Activated effector memory CD4-positive, alpha-beta T cell treated with anti-CD3 and anti-CD28 coated beads, Interleukin-2, amount 50 U/mL, for 16 hours (primary cell): Measurements from ENCODE around the gene EDEM2.
"Not testable (repeated sequence)": the region's sequence is repeated elsewhere in the genome, so short reads cannot be mapped to it uniquely, and the experiment has no call there.

Experiments
- DNase-seq: peaks from one replicate; pipeline ENCODE4 v3.0.0-alpha.2; 2020

The EDEM2 gene

DNA sequence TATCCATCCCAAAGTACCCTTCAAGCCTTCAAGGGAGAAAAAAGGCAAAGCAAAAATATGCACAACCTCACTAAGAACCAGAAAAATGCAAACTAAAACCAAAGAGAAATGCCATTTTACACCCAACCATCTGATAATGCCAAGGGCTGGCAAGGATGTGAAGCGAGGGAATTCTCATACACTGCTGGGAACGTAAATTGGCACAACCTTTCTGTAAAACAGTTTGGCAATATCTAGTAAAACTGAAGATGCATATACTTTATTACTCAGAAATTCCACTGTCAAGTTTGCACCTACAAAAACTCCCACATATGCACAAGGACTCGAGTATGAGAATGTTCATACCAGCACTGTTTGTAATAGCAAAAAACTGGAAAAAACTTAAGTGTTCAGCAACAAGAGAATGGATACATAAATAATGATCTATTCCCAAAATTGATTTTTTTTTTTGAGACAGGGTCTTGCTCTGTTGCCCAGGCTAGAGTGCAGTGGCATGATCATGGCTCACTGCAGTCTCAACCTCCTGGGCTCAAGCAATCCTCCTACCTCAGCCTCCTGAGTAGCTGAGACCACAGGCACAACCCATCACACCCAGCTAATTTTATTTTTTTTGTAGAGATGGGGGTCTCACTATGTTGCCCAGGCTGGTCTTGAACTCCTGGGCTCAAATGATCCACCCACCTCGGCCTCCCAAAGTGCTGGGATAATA, 21.7 kb upstream of the EDEM2 start:
- not testable (repeated sequence) for DNase-seq

DNA sequence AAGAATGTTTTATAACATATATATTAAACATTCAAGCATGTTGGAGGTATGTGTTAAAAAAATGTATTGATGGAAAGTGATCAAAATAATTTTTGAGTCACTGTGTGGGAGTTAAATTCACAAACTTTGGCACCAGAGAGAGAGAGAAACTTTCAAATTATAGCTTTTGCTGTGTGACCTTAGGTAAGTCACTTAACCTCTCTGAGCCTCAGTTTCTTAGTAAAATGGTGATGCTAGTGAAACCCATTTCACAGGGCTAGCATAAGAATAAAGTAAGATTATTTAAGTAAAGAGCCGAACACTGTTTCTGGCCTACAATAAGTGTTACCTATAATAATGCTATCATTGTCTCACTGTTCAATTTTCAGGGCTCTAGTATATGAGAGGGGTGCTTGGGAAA, 20.7 kb upstream of the EDEM2 start:
- DNase-seq = no peak

DNA sequence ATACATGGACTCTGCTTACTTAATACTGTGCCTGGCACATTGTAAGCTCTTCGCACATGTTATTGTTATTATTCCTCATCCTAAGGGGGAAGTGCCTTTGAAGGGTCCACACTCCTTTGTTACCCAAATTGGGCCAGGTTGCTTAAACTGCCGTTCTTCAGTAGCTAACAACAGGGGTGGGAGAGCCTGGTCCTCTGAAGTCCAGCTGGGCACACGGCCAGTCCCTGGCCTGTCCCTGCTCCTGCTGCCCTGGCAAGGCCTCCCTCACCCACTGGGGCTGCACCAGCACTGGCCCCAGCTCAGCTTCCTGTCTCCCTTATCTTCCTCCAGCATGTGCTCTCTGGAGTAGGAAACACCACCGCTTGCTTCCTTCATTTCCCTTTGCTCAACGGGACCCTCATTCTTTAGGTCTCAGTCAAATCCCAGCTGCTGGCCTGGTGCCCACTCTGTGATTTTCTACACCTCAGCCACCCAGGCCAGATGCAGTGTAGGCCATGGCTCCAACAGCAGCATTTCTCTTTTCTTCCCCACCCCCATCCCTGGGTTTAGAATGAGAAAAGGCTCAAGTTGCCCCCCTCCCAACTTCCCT, 19.2 kb upstream of the EDEM2 start:
- DNase-seq = no peak

DNA sequence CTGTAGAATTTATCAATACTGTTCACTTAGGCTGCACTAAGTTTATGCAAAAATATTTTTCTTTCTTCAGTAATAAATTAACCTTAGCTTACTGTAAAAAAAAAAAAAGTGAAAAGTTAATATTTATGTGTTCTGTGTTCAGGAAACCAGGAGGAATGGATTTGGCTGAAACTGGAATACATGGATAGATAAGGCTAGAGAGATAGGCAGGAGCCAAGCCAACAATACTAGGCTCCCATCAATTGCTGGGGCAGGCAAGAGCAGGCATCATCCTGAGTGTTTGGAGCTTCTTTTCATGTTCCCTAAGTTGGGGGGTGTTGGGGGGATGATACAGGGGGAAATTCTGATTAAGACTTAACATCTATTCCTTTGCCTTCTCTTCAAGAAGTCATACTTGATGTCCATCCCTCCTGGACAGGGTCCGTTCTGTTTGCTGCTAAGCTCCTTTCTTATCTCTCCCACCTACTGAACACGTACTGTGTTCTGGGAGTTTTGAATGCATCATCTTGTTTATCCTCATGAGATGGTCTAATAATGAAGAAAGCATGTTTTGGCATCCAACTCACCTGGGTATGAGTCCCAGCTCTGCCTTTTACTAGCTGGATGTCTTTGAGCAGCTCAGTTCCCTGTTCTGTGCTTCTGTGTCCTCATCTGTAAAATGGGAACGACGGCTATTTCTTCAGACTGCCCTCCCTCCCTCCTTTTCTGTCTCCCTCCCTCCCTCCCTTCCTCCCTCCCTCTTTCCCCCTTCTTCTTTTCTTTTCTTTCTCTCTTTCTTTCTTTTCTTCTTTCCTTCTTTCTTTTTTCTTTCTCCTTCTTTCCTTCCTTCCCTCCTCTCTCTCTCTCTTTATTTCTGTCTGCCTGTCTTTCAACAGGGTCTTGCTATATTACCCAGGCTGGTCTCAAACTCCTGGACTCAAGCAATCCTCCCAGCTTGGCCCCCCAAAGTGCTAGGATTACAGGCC, 18.4 kb upstream of the EDEM2 start:
- no peak for DNase-seq

DNA sequence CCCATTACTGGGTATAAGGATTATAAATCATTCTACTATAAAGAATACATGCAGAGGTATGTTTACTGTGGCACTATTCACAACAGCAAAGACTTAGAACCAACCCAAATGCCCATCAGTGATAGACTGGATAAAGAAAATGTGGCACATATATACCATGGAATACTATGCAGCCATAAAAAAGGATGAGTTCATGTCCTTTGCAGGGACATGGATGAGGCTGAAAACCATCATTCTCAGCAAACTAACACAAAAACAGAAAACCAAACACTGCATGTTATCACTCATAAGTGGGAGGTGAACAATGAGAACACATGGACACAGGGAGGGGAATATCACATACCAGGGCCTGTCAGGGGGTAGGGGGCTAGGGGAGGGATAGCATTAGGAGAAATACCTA, 17.4 kb upstream of the EDEM2 start:
- DNase-seq = not testable (repeated sequence)

DNA sequence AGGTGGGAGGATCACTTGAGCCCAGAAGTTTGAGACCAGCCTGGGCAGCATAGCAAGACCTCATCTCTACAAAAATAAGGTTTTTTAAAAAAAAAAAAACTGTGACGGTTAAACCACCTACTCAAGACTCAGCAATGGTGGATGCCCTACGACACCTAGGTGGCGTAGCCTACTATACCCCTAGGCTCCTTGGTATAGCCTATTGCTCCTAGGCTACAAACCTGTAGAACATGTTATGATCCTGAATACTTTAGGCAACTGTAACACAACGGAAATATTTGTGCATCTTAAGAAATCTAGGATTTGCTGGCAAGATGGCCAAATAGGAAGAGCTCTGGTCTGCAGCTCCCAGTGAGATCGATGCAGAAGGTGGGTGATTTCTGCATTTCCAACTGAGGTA, 13.2 kb upstream of the EDEM2 start:
- DNase-seq = not testable (repeated sequence)

DNA sequence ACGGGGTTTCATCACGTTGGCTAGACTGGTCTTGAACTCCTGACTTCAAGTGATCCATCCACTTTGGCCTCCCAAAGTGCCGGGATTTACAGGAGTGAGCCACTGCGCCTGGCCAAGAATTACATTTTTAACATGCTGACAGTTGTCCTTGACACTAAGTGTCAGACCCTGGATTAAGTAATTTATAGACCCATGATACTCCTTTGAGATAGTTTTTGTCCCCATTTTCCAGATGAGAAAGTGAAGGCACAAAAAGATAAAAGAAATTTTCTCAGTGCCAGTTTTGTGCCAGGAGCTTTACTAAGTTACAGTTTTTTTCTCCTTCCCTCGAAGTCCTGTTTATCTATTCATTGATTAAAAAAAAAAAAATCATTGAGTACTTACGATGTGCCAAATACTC, 9.8 kb upstream of the EDEM2 start:
- DNase-seq = no peak

DNA sequence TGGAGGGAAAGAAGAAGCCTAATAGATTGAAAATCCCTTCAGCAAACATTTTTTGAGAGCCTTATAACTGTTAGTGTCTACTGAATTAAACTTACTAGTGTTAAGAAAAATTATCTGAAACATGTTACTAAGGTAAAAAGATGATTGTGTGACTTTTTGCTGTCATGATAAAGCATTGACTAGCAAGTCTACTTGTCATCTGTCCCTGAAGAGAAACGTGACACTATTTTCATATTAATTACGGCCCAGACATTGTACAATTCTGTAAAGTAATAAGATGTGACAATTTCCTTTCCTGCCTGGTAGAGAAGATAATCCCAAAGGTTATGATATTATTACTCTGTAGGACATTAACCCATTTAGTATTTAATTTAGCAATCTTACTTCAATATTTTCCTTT, 8.8 kb upstream of the EDEM2 start:
- DNase-seq = no peak

DNA sequence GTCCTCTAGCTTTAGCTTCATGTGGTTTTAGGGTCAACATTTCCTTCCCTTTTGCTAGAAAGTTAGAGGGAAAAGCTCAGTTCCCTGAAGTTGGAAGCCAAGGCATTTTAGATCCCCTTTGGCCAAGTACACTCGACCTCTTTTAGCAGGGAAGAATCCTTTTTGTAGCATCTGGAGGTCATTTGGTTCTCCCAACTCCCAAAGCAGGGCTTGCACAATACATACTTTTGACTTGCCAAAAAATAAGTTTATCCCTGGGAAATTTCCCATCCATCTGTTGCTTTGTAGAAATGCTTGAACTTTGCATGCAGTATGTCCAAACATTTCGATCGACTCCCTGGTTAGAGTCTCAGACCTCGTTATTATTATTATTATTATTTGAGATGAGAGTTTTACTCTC, 4.6 kb upstream of the EDEM2 start:
- no peak for DNase-seq

DNA sequence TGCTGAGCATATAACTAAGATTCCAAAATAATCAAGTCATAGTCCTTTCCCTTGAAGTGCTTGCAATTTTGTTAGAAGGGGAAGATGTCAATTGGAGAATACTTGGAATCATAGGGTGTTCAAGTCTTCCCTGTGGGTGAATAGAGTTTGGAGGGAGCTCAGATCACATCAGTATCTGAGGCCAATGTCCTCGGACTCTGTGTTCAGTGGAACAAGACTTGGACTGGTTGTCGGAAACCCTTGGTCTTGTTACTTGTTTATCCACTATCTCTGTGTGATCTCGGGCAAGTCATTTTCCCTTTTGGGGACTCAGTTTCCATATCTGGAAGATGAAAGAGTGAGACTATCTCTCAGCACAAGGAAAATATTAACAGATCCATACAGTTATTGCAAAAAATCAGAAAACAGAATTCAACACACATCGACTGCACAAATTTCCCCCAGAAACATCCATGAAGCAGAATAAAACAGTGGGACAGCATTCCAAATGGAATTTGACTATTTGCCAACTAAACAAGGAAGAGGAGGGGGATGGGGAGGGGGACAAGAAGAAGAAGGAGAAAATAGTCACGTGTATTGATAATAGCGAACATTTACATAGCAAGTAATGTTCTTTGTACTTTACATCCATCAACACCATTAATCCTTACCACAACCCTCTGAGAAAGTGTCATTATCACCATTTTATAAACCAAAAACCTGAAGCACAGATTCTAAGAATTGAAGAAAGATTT, 3.9 kb upstream of the EDEM2 start:
- no peak for DNase-seq

DNA sequence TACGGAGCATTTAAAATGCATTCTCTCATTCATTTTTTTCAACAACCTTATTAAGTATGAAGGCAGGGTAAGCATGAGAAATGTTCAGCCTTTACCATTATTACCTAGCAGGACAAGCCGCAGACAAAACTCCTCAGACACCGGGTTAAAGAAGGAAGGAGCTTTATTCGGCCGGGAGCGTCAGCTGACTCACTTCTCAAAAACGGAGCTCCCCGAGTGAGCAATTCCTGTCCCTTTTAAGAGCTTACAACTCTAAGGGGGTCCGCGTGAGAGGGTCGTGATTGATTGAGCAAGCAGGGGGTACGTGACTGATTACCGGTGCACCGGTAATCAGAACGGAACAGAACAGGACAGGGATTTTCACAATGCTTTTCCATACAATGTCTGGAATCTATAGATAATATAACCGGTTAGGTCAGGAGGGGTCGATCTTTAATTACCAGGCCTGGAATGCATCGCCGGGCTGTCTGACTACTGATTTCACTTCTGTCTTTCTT, 487 bp upstream of the EDEM2 start:
- DNase-seq = peak; percentile 66

DNA sequence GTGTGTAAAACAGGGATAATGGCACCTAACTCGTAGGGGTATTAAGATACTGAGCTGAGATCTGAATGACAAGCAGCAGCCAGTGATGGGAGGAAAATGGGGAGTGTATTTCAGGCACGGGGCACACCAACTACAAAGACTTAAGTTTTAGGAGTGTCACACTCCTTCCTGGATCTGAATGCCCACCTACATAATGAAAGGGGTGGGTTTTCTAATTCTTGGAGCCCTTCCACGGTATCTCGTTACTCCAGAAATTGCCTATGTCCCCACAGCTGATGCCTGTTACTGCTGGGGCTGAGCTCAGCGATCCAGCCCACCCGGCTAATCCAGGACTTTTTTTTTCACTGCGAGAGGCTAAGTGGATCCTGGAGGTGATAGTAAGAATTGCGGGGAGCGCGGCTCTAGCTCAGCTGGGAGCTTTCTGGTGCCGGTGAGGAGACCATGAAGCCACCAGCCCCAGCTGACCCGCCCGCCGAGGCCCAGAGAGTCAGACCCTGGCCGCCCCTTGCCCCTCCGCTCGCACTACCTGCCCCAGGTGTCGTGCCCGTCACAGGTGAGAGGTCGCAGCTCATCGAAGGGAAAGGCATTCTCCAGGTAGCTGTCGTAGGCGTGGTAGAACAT, 727 bp downstream of the EDEM2 start:
- no peak for DNase-seq

DNA sequence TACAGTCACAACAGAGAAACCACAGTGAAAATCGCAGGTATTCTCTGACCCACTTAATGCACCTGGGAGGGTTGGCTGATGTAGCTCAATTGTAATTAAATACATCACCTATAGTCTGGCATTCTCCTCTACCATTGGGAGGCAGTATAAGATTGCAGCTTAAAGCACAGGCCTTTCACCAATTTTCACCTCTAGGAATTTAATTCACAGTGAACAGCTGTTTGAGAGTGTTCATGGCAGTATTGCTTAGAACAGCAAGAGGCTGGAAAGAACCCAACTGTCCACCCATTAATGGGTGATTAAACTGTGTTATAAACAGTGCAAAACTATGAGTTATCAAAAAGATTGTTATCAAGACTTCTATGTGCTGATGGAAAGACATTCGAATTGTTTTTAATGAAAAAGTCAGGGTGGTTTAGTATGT, 2.0 kb downstream of the EDEM2 start:
- DNase-seq = no peak

DNA sequence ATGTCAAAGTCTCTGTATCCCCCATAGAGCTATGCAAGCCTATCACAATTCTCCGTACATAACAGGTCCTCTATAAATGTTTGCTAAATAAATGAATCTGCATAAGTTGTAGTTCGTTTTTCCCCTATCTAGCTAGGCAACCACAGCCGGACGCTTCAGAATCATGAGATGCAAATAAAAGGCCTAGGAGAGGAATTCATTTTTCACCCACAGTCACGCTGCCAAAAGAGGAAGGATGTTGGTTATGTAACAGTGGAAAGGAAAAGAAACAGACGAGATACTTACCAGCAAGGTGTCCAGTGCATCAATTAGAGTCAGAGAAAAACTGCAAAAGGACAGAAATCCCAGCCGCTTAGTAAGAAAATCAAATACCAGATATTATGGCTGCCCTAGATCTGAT, 2.4 kb downstream of the EDEM2 start:
- no peak for DNase-seq

DNA sequence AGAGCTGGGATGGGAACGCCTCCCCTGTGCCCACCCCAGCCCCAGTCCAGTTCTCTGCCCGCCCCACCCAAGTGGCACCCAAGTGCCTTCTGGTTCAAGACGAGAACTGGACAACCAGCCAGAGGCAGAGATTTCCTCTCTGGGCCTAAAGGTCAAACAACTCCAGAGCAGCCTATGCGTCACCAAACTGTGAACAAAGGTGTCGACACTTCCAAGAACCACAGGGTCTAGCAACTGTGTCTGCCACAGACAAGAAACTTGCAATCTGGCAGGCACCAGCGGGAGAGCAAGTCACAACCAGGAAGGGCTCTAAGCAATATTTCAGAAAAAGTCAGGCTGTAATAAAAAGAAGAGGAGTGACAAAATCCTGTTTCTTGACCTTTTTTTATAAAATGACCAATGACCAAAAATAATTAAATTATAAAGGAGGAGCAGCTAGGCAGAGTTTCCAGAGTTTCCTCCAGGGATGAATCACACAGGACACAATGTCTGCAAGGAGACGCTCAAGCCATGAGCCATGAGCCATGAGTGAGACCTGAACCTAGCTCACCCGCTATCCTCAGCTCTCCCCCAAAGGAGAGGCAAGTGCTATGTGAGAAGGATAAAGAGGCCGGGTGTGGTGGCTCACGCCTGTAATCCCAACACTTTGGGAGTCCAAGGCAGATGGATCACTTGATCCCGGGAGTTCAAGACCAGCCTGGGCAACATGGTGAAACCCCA, 11.1 kb downstream of the EDEM2 start:
- no peak for DNase-seq

DNA sequence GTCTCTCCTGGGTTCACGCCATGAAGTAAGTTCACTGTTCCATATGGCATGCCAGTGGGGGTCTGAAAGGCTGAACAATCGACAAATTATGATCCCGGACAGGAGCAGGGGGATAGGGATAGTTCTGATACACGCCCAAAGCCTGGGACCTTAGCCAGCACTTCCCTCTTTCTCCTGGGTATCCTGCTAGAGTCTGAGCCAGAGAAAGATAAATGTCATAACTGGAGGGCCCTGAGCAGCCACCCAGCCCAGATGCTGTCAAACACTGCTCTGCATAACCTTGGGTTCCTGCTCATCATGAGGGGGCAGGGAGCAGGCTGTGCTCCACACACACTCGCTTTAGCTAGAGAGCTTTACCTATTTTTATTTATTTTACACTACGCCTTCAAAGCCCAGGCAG, 12.3 kb downstream of the EDEM2 start:
- DNase-seq = no peak

DNA sequence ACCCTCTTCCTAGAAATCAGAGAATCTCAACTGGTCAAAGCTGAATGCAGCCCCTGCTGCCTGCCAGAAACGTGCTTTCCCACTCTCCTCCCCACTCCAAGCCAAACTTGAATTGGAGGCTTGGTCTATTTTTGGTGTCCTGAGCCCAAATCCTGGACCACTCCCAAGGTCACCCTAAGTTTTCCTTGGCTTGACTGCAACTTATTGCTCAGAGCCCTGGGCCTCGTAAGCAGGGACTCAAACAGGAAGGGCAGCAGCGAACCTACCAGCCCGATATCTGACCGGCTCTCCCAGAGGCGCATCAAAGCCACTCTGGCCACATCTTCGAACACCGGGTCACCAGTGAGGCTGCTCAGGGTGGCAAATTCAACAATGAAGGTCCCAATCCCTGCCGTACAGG, 12.7 kb downstream of the EDEM2 start:
- DNase-seq = no peak

DNA sequence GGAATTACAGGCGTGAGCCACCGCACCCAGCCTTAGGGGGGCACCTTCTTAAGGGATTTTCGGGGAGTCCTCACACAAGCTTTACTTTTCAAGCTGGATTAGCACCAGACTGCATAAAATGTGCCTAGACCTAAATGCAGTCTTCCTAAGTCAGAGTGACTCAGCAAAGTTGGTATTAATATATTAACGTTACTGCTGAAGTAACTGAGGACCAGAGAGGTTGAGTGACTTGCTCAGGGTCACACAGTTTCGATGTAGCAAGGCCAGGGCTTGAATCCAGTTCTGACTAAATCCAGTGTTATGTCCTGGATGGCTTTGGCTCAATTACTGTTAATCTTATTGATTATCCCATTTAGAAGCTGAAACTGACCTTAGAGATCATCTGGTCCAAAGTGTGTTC, 13.4 kb downstream of the EDEM2 start:
- DNase-seq = no peak

DNA sequence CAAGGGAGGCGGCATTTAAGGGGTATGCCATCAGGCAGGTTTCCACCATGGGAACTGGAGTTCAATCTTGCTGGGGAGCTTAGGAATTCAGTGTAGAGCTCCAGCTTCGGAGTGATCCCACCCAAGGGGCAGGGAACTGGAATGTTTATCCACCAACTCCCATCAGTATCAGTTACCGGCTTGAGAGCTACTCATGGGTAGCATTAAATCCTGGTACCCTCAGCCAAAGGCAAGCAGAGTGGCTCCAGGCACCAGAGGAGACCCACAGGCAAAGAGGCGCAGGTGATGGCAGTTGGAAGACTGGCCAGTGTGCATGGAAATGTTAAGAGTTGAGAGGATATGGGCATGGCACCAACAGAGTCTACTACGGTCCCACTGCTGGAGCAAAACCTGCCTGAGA, 14.1 kb downstream of the EDEM2 start:
- DNase-seq = no peak

DNA sequence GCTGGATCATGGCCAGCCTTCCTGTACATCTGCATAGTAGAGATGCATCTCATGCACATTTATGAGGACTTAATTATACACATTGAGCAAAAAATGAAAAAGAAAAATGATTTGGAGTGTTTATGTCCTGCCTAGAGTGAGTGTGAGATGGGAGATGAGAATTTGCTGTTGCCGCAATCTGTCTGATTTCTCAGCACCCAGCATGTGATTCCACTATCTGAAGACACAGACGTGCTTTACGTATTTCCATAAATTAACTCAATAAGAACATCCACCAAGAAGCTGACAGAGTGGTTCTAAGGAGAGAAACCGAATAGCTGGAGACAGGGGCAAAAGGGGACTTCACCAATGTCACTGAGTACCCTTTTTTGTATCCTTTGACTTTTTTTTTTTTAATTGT, 15.2 kb downstream of the EDEM2 start:
- no peak for DNase-seq

DNA sequence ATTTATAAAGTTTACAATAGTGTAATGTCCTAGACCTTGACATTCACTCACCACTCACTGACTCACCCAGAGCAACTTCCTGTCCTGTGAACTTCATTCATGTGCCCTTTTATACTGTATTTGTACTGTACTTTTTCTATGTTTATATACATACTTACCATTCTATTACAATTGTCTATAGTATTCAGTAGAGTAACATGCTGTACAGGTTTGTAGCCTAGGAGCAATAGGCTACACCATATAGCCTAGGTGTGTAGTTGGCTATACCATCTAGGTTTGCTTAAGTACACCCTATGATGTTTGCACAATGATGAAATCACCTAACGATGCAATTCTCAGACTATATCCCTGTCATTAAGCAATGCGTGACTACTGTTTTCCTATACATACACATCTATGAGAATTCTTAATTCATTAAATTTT, 17.5 kb downstream of the EDEM2 start:
- no peak for DNase-seq

DNA sequence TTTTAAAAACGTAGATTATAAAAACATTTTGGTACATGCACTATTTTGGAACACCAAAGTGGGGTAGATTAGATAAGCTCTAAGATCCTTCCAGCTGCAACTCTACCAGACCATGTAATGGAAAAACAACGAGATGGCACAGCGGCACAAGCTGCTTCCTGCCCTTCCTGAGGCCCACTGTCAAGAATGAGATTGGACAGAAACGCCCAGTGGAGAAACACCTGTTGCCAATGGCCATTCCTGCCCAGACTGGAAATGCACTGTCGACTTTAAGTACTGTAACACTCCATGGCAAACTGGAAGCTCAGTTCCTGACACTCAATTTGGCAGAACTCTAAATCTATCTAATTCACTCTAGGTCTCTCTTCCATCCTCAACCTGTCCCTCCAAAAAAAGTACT, 21.4 kb downstream of the EDEM2 start:
- no peak for DNase-seq
